HG03064 (cell line): Measurements from ENCODE around the gene GCM1.
"Not testable (repeated sequence)": the region's sequence is repeated elsewhere in the genome, so short reads cannot be mapped to it uniquely, and the experiment has no call there.

Experiments
- ATAC-seq: cut with Tn5 transposase; IDR thresholded peaks from one replicate; pipeline ENCODE4 v1.9.1; 2021; ENCODE audit warnings: low read depth; ENCODE audit not compliant: unreplicated experiment

Gene GCM1, protein sequence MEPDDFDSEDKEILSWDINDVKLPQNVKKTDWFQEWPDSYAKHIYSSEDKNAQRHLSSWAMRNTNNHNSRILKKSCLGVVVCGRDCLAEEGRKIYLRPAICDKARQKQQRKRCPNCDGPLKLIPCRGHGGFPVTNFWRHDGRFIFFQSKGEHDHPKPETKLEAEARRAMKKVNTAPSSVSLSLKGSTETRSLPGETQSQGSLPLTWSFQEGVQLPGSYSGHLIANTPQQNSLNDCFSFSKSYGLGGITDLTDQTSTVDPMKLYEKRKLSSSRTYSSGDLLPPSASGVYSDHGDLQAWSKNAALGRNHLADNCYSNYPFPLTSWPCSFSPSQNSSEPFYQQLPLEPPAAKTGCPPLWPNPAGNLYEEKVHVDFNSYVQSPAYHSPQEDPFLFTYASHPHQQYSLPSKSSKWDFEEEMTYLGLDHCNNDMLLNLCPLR

GRCh38 chr6:53148684-53149083 is at the start of gene GCM1:
Gene GCM1 (minus strand): TSS chr6:53148841. CDS start chr6:53145632, 3,209 bp downstream.
- no peak for ATAC-seq

GRCh38 chr6:53197553-53197952 is 48.9 kb upstream of the GCM1 start:
- ATAC-seq: no peak

DNA sequence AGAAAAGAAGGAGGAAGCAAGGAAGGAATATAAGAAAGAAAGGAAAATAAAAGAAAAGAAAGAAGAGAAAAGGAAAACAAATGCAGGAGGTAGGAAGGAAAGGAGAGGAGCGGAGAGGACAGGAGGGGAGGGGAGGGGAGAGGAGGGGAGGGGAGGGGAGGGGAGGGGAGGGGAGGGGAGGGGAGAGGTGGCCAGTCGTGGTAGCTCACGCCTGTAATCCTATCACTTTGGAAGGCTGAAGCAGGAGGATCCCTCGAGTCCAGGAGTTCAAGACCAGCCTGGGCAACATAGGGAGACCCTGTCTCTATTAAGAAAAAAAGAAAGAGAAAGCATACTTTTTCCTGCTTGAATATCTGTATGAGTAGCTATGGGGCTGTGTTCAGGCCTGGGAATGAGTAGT is 46.4 kb upstream of the GCM1 start:
- no peak for ATAC-seq

DNA sequence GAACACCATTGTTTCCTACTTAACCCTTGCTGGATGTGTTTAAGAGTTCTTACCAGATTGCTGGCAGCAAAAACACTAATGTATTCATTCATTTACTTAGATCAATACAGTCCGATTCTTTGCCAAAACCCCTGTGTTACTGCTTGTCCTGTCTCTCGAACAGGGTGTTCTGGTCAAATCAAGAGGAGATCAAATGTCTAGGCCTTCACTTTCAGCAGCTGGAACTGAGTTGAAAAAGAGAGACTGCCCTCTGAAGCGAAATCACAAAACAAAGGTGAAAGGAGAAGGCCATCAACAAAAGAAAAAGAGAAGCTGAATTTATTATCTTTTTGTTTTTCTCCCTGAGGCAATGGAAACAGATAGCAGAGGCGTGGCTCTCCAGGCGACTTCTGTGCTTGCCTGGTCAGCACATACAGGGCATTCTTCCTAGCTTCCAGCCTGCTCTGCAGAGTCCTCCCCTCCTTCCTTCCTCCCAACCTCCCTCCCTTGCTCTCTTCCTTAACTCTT is 44.1 kb upstream of the GCM1 start:
- no peak for ATAC-seq

DNA sequence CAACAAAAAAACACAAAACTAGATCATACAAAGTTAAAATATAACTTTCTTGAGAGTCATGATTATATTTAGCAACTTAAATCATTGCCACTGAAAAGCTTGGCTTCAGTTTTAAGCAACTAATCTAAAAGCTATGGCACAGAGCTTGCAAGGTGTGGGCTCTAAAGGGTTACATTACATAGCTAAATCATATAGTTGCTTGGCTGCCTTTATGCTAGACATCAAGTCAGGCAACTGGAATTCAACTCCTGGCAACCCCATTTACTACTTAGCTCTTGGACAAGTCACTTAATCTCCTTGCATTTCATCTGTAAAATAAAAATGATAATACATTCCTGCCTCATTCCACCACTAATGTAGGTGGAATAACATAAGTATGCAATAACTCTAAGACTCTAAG is 40.9 kb upstream of the GCM1 start:
- ATAC-seq: no peak

GRCh38 chr6:53188833-53189232 is 40.2 kb upstream of the GCM1 start:
- no peak for ATAC-seq

GRCh38 chr6:53180678-53181077 is 32.0 kb upstream of the GCM1 start:
- ATAC-seq: no peak

DNA sequence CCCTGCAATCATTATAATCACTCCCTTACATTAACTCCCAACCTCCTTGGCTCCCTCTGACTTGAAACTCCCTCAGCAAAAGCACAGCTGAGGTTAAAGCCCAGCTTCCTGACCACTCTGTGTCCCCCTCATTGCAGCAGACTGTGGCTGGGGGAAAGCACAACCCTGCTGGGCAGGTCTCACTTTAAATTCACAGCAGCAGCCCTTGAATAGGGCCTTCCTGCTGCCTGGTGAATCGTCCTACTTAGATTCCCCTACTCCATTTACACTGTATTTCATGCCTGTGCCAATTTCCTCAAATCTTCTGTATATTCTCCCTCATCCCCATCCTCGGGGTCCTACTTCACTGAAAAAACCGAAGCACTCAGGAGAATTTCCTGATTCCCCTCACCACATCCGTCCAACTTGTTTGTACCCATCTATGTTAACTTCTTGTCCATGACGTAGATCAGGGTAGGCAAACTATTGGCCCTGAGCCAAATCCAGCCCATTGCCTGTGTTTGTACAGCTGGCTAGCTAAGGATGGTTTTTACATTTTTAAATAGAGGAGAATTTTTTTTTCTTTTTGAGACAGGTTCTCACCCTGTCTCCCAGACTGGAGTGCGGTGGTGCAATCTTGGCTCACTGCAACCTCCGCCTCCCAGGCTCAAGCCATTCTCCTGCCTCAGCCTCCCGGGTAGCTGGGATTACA is 31.5 kb upstream of the GCM1 start:
- no peak for ATAC-seq

DNA sequence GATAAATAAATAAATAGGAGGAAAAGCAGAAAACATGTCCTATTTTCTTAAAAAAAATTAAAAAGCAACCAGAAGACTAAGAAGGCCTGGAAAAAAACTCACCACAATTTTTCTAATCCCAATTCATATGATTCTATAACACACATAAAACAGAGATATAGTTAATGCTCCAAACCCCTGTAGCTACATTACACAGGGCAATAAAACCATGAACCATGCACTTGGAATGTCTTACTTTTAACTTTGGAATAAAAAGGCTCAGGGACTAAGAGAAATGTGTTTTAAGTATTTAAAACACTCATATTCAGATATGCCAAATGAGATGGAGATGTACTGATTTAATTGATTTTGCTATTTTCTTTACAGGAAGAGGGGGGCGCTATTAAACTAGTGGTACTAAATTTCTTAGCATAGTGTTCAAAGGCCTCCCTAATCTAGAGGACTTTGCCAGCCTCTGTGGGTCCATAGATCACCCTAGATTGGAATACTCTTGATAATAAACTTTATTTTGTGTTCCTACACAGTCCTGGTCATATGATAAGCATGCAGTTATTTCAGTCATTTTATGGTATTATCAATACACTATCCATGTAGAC is 30.3 kb upstream of the GCM1 start:
- ATAC-seq: no peak

DNA sequence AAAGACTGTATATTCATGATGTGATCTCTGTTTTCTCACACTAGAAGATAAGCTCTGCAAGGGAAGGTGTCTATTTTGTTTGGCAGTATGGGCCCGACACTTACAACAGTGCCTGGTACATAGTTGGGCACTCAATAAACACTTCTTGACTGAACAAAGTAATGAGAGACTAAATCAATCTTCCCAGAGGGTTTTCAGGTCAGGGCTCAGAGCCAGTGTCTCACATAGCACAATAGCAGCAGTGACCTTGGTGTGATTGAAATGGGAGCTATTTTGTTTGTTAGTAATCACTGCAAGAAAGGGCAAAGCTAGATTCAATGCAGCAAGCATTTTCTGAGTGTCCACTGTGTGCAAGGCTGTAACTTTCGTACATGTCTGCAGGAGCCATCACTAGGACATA is 26.4 kb upstream of the GCM1 start:
- ATAC-seq: no peak

DNA sequence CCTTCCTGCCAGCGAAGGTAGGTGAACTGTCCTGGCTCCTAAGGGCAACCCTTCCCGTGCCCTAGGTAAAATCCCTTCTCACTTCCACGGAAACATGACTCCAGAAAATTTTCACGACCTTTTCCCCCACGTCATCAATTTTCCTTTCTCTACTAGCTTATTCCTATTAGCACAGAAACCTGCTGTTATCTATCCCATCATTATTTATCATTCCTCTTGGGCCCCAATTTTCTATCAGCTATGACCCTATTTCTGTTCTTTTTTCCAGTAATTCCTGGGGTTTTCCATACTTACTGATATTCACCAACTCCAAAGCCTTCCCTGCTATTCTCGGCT is 23.8 kb upstream of the GCM1 start:
- no peak for ATAC-seq

DNA sequence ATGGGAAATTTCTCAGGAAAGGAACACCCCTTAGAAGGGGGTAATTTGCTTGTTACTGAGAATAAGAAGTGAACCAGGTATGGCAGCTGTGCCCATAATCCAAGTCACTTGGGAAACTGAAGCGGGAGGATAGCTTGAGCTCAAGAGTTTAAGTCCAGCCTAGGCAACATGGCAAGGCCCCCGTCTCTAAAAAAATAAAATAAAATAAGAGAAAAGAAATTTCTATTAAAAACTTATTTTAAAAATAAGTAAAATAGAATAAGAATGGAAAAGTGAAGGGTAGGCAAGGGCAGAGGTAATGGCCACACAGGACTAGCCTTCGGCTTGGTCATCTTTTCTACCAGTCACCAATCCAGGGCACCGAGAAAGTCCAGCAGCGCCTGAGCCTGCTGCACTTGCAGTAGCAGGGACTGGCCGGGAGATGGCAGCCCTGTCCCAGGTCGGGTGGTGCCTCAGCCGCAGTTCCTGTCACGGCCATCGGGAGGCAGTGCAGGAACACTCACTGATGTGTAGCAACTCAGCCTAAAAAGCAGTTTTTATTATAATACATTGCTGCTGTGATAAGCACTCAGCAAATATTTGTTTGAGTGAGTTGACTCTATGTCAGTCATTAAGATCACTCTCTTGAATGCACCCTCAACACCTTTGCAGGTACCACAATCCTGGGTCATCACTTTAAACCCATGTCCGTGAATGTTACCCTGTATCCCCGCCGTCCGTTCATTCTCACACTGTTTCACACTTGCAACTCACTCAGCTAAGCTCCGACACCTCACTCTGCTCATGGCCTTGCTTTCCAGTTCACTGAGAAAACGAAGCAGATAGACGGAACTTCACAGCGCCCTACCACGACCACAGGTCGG is 23.2 kb upstream of the GCM1 start:
- ATAC-seq: peak; percentile 68

DNA sequence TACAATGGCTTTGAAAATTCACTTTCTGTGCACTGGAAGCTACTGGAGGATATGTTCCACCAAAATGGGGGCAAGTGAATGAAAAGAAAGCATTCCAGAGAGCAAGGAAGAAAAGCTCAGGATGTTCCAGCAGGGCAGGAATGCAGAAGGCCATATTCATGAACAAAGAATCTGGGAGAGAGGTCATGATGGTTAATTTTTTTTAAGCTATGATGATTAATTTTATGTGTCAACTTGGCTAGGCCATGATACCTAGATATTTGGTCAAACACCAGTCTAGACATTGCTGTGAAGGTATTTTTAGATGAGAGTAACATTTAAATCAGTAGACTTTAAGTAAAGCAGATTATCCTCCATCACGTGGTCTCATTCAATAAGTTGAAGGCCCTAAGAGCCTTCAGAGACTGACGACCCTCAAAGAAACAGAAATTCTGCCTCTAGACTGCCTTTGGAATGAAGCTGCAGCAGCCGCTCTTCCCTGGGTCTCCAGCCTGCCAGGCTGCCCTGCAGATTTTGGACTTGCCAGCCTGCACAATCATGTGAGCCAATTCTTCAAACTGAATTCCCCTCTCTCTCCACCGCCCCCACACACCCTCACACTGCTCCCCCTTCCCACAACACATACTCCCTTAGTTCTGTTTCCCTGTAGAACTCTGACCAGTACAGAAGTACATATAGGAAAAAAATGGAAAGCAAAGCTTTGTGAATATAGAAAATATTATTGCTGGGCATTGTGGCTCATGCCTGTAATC is 20.1 kb upstream of the GCM1 start:
- ATAC-seq: no peak

DNA sequence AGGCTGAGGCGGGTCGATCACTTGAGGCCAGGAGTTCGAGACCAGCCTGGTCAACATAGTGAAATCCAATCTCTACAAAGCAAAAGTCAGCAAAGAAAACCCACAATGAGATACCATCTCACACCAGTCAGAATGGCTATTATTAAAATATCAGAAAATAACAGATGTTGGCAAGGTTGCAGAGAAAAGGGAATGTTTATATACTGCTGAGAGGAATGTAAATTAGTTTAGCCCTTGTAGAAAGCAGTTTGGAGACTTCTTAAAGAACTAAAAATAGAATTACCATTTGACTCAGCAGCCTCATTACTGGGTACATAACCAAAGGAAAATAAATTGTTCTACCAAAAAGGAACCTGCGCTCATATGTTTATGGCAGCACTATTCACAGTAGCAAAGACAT is 16.7 kb upstream of the GCM1 start:
- no peak for ATAC-seq

- no peak for ATAC-seq
These were observed 14.0 kb upstream of the GCM1 start for GRCh38 chr6:53162606-53163005.

- no peak for ATAC-seq
These were observed 12.9 kb upstream of the GCM1 start for GRCh38 chr6:53161481-53162009.

- ATAC-seq: no peak
These were observed 10.9 kb upstream of the GCM1 start for GRCh38 chr6:53159558-53159957.

DNA sequence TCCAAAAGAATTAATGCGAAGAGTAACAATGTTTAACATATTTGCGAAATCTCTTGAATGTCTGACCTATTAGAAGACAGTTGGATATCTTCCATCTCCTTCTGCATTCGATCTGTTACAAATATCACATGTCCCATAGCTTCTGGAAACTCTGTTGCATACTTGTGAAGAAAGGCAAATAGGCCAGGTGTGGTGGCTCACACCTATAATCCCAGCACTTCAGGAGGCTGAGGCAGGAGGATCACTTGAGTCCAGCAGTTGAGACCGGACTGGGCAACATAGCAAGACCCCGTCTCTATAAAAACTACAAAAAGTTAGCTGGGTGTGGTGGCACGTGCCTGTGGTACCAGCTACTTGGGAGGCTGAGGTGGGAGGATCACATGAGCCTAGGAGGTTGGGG is 9.4 kb upstream of the GCM1 start:
- not testable (repeated sequence) for ATAC-seq

DNA sequence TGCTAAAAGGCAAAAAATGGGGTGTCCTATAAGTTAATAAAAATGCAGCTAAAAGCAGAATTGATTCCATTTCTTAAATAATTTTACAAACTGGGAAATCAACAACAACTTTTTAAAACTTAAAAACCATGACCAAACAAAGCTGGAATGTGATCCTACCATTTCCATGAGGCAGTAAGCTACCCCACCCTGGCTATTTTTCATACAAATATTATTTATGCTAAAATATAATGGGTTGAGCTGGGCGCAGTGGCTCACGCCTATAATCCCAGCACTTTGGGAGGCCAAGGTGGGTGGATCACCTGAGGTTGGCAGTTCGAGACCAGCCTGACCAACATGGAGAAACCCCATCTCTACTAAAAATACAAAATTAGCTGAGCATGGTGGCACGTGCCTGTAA is 6.6 kb upstream of the GCM1 start:
- ATAC-seq: not testable (repeated sequence)

- no peak for ATAC-seq
These were observed 6.2 kb upstream of the GCM1 start for GRCh38 chr6:53154794-53155193.
